Cardiac fibroblast (primary cell): Measurements from ENCODE around the gene ANKS6.

Experiments used
- DNase-seq, 2 donors: peaks; one replicate each; pipeline versions ENCODE4 v3.0.0 to v3.0.0-alpha.2; 2010; ENCODE audit warnings: low read depth in 2 of 2
- H3K4me3 ChIP-seq, 2 donors: replicated peaks in 1 of 2; 1 replicate in 1 of 2; 2 replicates in 1 of 2; pipeline ENCODE4 v1.5.1; 2011; ENCODE audit warnings: low read depth in 2 of 2, low read length in 2 of 2, mild to moderate bottlenecking in 2 of 2, moderate library complexity in 1 of 2
- CTCF ChIP-seq: IDR thresholded peaks from one replicate; pipeline ENCODE4 v1.5.1; 2011; ENCODE audit warnings: low read depth, mild to moderate bottlenecking, low read length, inconsistent platforms

ANKS6 gene

GRCh38 chr9:98712987-98713386 lies 83.4 kb downstream of the ANKS6 start:
- no peak overlapping the region for H3K4me3 ChIP-seq
- DNase-seq = no peak
- no peak for TF ChIP-seq CTCF

GRCh38 chr9:98709968-98710965 lies 86.1 kb downstream of the ANKS6 start:
- no peak overlapping the region for H3K4me3 ChIP-seq
- no peak for TF ChIP-seq CTCF
- DNase-seq = peak; percentile 74 to 78

- no peak for TF ChIP-seq CTCF
- DNase-seq = peak in 1 of 2 donors; percentile 5
- H3K4me3 ChIP-seq = peak within 1 kb of the TSS; percentile 50 to 51
These were observed 87.1 kb downstream of the ANKS6 start, which contains the start of gene GABBR2 for GRCh38 chr9:98708933-98709911. GABBR2 (minus strand) TSS chr9:98708935; CDS start chr9:98708737, 198 bp downstream.

- no peak for TF ChIP-seq CTCF
- DNase-seq = peak in 1 of 2 donors; percentile 8
- peak overlapping the region; percentile 50 to 51 for H3K4me3 ChIP-seq
These were observed 88.0 kb downstream of the ANKS6 start for GRCh38 chr9:98708103-98708932.

- H3K4me3 ChIP-seq = peak overlapping the region; percentile 50 to 51
- peak; percentile 82 for TF ChIP-seq CTCF
- peak; percentile 88 to 89 for DNase-seq
These were observed 88.9 kb downstream of the ANKS6 start for GRCh38 chr9:98707166-98708102.
